ENCODE data around the gene FAM124A.

DNA sequence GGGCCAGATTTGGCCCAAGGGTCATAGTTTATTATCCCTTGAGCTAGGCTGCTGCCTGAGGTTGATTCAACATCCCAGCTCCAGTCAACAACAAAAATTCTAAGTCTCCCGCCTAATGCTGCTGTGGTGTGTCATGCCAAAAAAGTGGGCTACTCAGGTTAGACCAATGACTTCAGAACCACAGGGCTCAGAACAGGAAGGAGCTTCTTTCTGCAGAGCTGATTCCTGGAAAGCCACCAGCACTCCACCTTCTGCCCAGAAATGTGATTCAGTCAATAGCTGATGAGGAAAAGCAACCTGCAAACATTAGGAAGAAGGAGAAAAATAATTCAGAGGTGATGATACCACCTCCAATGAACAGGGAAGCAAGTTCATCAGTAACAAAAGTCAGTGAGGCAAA lies 61.2 kb downstream of the FAM124A start:
- TF ChIP-seq, protein P1, sequence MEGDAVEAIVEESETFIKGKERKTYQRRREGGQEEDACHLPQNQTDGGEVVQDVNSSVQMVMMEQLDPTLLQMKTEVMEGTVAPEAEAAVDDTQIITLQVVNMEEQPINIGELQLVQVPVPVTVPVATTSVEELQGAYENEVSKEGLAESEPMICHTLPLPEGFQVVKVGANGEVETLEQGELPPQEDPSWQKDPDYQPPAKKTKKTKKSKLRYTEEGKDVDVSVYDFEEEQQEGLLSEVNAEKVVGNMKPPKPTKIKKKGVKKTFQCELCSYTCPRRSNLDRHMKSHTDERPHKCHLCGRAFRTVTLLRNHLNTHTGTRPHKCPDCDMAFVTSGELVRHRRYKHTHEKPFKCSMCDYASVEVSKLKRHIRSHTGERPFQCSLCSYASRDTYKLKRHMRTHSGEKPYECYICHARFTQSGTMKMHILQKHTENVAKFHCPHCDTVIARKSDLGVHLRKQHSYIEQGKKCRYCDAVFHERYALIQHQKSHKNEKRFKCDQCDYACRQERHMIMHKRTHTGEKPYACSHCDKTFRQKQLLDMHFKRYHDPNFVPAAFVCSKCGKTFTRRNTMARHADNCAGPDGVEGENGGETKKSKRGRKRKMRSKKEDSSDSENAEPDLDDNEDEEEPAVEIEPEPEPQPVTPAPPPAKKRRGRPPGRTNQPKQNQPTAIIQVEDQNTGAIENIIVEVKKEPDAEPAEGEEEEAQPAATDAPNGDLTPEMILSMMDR (IDR thresholded peaks at IDR 0.05) = no peak
- no peak for TF ChIP-seq POLR2A (IDR thresholded peaks at IDR 0.05)
